SK-N-MC (cell line): ENCODE results near the gene PDLIM5.

ENCODE experiments used
- DNase-seq: peaks from one replicate; pipeline ENCODE4 v3.0.0-alpha.2; 2011; ENCODE audit warnings: low read depth, low spot score
- H3K27ac ChIP-seq: fragments of 200-600 bp; sonication (generic); 2 replicates; pipeline ENCODE4 v1.5.1; 2016; ENCODE audit warnings: mixed run types
- H3K36me3 ChIP-seq: fragments of 200-600 bp; sonication (generic); 2 replicates; pipeline ENCODE4 v1.6.1; 2017; ENCODE audit warnings: antibody characterized with exemption, low read length, mixed read lengths; ENCODE audit not compliant: insufficient read depth
- H3K4me3 ChIP-seq: fragments of 200-600 bp; sonication (generic); 2 replicates; pipeline ENCODE4 v1.5.1; 2016
- H3K9ac ChIP-seq: fragments of 200-600 bp; sonication (generic); 2 replicates; pipeline ENCODE4 v1.8.0; 2017; ENCODE audit warnings: mixed run types, mixed read lengths; ENCODE audit not compliant: insufficient read length
- H3K9me3 ChIP-seq: fragments of 200-600 bp; sonication (generic); 2 replicates; pipeline ENCODE4 v1.6.1; 2017; ENCODE audit warnings: low read depth, mild to moderate bottlenecking, antibody characterized with exemption, low read length, moderate library complexity, mixed read lengths
- EZH2 ChIP-seq: fragments of 200-600 bp; sonication (generic); IDR thresholded peaks from one replicate; pipeline ENCODE4 v1.6.1; 2017; ENCODE audit warnings: antibody characterized with exemption
- FOXP2 ChIP-seq: optimal IDR thresholded peaks from 2 replicates; pipeline ENCODE3; 2011; ENCODE audit warnings: mild to moderate bottlenecking, moderate library complexity; ENCODE audit not compliant: insufficient read depth; ENCODE audit errors: extremely low read length, control extremely low read depth
- POLR2AphosphoS5 ChIP-seq: IDR thresholded peaks from 2 replicates; pipeline ENCODE4 v1.6.1; 2012; ENCODE audit warnings: mild to moderate bottlenecking, low read depth, low read length, borderline replicate concordance

The PDLIM5 gene

GRCh38 chr4:94695384-94695783 is 243.6 kb downstream of the PDLIM5 start:
- H3K9me3 ChIP-seq, result no peaks in the 10 kb centered on the region
- TF ChIP-seq EZH2 (no peak), POLR2AphosphoS5 (no peak), FOXP2 (no peak)
- no peak for DNase-seq
- no peak overlapping the region for H3K9ac ChIP-seq
- no peak overlapping the region for H3K27ac ChIP-seq
- no peaks in the 10 kb centered on the region for H3K36me3 ChIP-seq
- no peak overlapping the region for H3K4me3 ChIP-seq

- Histone ChIP-seq H3K36me3 (no peaks in the 10 kb centered on the region), H3K4me3 (no peak overlapping the region), H3K27ac (no peak overlapping the region), H3K9me3 (no peaks in the 10 kb centered on the region), H3K9ac (no peak overlapping the region)
- TF ChIP-seq EZH2 (no peak), FOXP2 (no peak), POLR2AphosphoS5 (no peak)
- no peak for DNase-seq
These were observed 246.4 kb downstream of the PDLIM5 start for GRCh38 chr4:94698187-94698586.

- Histone ChIP-seq H3K36me3 (no peaks in the 10 kb centered on the region), H3K9me3 (no peaks in the 10 kb centered on the region), H3K27ac (no peak overlapping the region), H3K9ac (no peak overlapping the region), H3K4me3 (no peak overlapping the region)
- no peak for TF ChIP-seq FOXP2
- no peak for TF ChIP-seq EZH2
- TF ChIP-seq POLR2AphosphoS5, result no peak
- DNase-seq, result no peak
These were observed 248.6 kb downstream of the PDLIM5 start for GRCh38 chr4:94700298-94700697.

GRCh38 chr4:94701631-94702300 is 250.0 kb downstream of the PDLIM5 start:
- TF ChIP-seq EZH2 (no peak), FOXP2 (no peak), POLR2AphosphoS5 (no peak)
- DNase-seq, result no peak
- Histone ChIP-seq H3K9me3 (no peaks in the 10 kb centered on the region), H3K27ac (no peak overlapping the region), H3K36me3 (no peaks in the 10 kb centered on the region), H3K9ac (no peak overlapping the region), H3K4me3 (0 out of 2 replicates have a peak overlapping the region, but pooled peaks have one; percentile 3)

GRCh38 chr4:94711635-94712034 is 259.9 kb downstream of the PDLIM5 start:
- no peak for TF ChIP-seq POLR2AphosphoS5
- TF ChIP-seq FOXP2, result no peak
- no peak for TF ChIP-seq EZH2
- Histone ChIP-seq H3K9me3 (no peaks in the 10 kb centered on the region), H3K4me3 (no peak overlapping the region), H3K9ac (no peak overlapping the region), H3K27ac (no peak overlapping the region), H3K36me3 (no peaks in the 10 kb centered on the region)
- DNase-seq, result no peak

GRCh38 chr4:94714365-94715160 is 262.8 kb downstream of the PDLIM5 start:
- no peak overlapping the region for H3K4me3 ChIP-seq
- no peak overlapping the region for H3K9ac ChIP-seq
- H3K36me3 ChIP-seq, result no peaks in the 10 kb centered on the region
- TF ChIP-seq EZH2 (no peak), POLR2AphosphoS5 (no peak), FOXP2 (no peak)
- no peak for DNase-seq
- no peaks in the 10 kb centered on the region for H3K9me3 ChIP-seq
- H3K27ac ChIP-seq, result no peak overlapping the region

- H3K4me3 ChIP-seq, result no peak overlapping the region
- H3K36me3 ChIP-seq, result no peaks in the 10 kb centered on the region
- no peak for TF ChIP-seq FOXP2
- no peaks in the 10 kb centered on the region for H3K9me3 ChIP-seq
- H3K27ac ChIP-seq, result no peak overlapping the region
- H3K9ac ChIP-seq, result no peak overlapping the region
- no peak for DNase-seq
These were observed 264.0 kb downstream of the PDLIM5 start for GRCh38 chr4:94715726-94716125.
